LNCaP clone FGC (cell line): ENCODE measurements around the gene ADIPOQ.
"Not testable (repeated sequence)": the region's sequence is repeated elsewhere in the genome, so short reads cannot be mapped to it uniquely, and the experiment has no call there.

ENCODE experiments used
- DNase-seq: peaks from one replicate; pipeline ENCODE4 v3.0.0-alpha.2; 2011; ENCODE audit warnings: low read depth
- H3K4me3 ChIP-seq: 2 replicates; pipeline ENCODE4 v1.5.1; 2011; ENCODE audit warnings: mild to moderate bottlenecking, low read depth, low read length, control low read depth
- CTCF ChIP-seq: IDR thresholded peaks from 2 replicates; pipeline ENCODE4 v1.5.1; 2012; ENCODE audit warnings: mild to moderate bottlenecking; ENCODE audit not compliant: control insufficient read depth, insufficient read depth; ENCODE audit errors: extremely low read depth

ADIPOQ gene

GRCh38 chr3:186896875-186897274, 54.4 kb downstream of the ADIPOQ start:
- no peak for TF ChIP-seq CTCF
- no peak for DNase-seq
- no peak overlapping the region for H3K4me3 ChIP-seq

- no peak for DNase-seq
- TF ChIP-seq CTCF = no peak
- H3K4me3 ChIP-seq = no peak overlapping the region
Observed at GRCh38 chr3:186901135-186901734, 58.7 kb downstream of the ADIPOQ start.

- H3K4me3 ChIP-seq = no peak overlapping the region
- TF ChIP-seq CTCF = no peak
- DNase-seq = no peak
Observed at GRCh38 chr3:186902154-186902553, 59.6 kb downstream of the ADIPOQ start.

GRCh38 chr3:186902713-186903112, 60.2 kb downstream of the ADIPOQ start:
- DNase-seq = no peak
- no peak overlapping the region for H3K4me3 ChIP-seq
- TF ChIP-seq CTCF = no peak

- not testable (repeated sequence) for DNase-seq, H3K4me3 ChIP-seq
Observed at GRCh38 chr3:186903676-186904075, 61.2 kb downstream of the ADIPOQ start.

- not testable (repeated sequence) for H3K4me3 ChIP-seq, DNase-seq
Observed at GRCh38 chr3:186907075-186907474, 64.6 kb downstream of the ADIPOQ start.
